ENCODE measurements around the gene NCBP2.

The NCBP2 gene

DNA sequence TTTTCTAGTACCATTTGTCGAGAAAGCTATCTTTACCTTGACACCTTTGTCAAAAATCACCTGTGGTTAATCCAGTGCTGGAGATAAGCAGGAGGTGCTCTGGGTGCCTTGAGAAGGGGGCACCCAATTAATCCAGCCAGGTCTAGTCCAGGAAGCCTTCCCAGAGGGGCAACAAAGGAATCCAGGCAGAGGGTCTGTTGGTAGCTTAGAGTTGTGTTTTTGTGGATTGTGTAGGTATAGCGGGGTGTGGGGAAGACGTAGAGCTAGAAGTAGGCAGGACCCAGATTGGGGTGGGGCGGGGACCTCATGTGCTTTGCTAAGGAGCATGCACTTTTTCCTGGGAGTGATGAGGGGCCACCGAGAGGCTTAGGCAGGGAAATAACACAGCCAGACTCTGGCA lies 32.3 kb upstream of the NCBP2 start:
- H3K4me3 ChIP-seq (ENCODE audit: low read depth in 1 of 2, low read length in 2 of 2) = no peak overlapping the region
- no peak for TF ChIP-seq EZH2 (IDR thresholded peaks at IDR 0.05; ENCODE audit: borderline replicate concordance, low read depth, low read length, severe bottlenecking)
- TF ChIP-seq, protein P1, sequence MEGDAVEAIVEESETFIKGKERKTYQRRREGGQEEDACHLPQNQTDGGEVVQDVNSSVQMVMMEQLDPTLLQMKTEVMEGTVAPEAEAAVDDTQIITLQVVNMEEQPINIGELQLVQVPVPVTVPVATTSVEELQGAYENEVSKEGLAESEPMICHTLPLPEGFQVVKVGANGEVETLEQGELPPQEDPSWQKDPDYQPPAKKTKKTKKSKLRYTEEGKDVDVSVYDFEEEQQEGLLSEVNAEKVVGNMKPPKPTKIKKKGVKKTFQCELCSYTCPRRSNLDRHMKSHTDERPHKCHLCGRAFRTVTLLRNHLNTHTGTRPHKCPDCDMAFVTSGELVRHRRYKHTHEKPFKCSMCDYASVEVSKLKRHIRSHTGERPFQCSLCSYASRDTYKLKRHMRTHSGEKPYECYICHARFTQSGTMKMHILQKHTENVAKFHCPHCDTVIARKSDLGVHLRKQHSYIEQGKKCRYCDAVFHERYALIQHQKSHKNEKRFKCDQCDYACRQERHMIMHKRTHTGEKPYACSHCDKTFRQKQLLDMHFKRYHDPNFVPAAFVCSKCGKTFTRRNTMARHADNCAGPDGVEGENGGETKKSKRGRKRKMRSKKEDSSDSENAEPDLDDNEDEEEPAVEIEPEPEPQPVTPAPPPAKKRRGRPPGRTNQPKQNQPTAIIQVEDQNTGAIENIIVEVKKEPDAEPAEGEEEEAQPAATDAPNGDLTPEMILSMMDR (IDR thresholded peaks at IDR 0.05; ENCODE audit: borderline replicate concordance, extremely low read depth, low read length, poor library complexity, severe bottlenecking) = no peak

DNA sequence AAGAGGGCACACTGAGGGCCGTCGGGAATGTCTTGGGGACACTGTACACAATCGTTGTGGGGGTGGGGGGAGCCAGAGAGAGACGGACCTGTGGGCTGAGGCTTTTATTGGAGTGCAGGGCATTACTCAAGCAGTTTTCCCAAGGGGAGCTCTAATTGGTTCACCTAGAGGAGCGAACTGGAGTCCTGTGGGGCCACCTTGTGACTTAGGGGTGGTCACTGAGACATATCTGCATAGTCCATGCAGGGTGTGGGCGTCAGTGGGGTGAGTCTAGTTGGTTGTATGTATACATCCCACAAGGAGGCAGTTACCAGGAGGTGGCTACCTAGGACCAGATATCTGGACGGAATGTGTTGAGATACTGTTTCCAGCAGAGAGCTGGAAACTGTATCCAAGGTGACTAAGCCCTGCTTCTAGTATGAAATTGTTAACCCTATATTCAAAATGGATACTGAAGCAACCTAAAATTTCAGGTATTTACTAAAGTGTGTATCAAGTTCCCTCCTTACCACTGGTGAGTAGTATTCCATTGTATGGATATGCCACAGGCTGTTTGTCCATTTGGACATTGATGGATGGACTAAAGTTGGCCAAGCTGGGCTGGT lies 28.9 kb upstream of the NCBP2 start:
- no peak overlapping the region for H3K9ac ChIP-seq (ENCODE audit: low read depth, low read length)
- peaks cover 27% of the 10 kb centered on the region for H3K4me1 ChIP-seq (ENCODE audit: insufficient read depth, low read length)
- ATAC-seq (ENCODE audit: insufficient read depth, low read depth) = no peak
- no peaks in the 10 kb centered on the region for H3K9me3 ChIP-seq (ENCODE audit: insufficient read depth, low read length, severe bottlenecking)
- TF ChIP-seq, protein P1 (IDR thresholded peaks at IDR 0.05; ENCODE audit: borderline replicate concordance, extremely low read depth, low read length, poor library complexity, severe bottlenecking) = no peak
- TF ChIP-seq EZH2 (IDR thresholded peaks at IDR 0.05; ENCODE audit: borderline replicate concordance, low read depth, low read length, severe bottlenecking) = no peak
- no peaks in the 10 kb centered on the region; the same call in 1 of the 2 replicates for H3K79me2 ChIP-seq (ENCODE audit: insufficient read depth, low read length)
- no peak for DNase-seq
- no peak overlapping the region for H2AFZ ChIP-seq (ENCODE audit: low read depth, low read length)
- peaks cover 12% of the 10 kb centered on the region; the same call in 1 of the 2 replicates for H3K36me3 ChIP-seq (ENCODE audit: insufficient read depth, low read length)
- H4K20me1 ChIP-seq (ENCODE audit: insufficient read depth, low read length) = peaks cover 5% of the 10 kb centered on the region; the same call in 1 of the 2 replicates
- H3K27me3 ChIP-seq (ENCODE audit: insufficient read depth, low read length, poor library complexity) = no peaks in the 10 kb centered on the region
- H3K27ac ChIP-seq (ENCODE audit: low read length) = no peak overlapping the region
- H3K4me3 ChIP-seq (ENCODE audit: low read depth in 1 of 2, low read length in 2 of 2) = no peak overlapping the region
- no peak overlapping the region for H3K4me2 ChIP-seq (ENCODE audit: insufficient read depth, low read length)

More for the DNA sequence above, 32.3 kb upstream of the NCBP2 start:
- no peaks in the 10 kb centered on the region for H3K9me3 ChIP-seq (ENCODE audit: insufficient read depth, low read length, severe bottlenecking)
- no peak overlapping the region for H2AFZ ChIP-seq (ENCODE audit: low read depth, low read length)
- ATAC-seq (ENCODE audit: insufficient read depth, low read depth) = no peak
- H3K79me2 ChIP-seq (ENCODE audit: insufficient read depth, low read length) = no peaks in the 10 kb centered on the region
- no peaks in the 10 kb centered on the region for H3K27me3 ChIP-seq (ENCODE audit: insufficient read depth, low read length, poor library complexity)
- H4K20me1 ChIP-seq (ENCODE audit: insufficient read depth, low read length) = no peaks in the 10 kb centered on the region
- H3K4me1 ChIP-seq (ENCODE audit: insufficient read depth, low read length) = peaks cover 11% of the 10 kb centered on the region
- H3K36me3 ChIP-seq (ENCODE audit: insufficient read depth, low read length) = no peaks in the 10 kb centered on the region
- no peak overlapping the region for H3K27ac ChIP-seq (ENCODE audit: low read length)
- H3K4me2 ChIP-seq (ENCODE audit: insufficient read depth, low read length) = no peak overlapping the region
- no peak for DNase-seq
- H3K9ac ChIP-seq (ENCODE audit: low read depth, low read length) = no peak overlapping the region

DNA sequence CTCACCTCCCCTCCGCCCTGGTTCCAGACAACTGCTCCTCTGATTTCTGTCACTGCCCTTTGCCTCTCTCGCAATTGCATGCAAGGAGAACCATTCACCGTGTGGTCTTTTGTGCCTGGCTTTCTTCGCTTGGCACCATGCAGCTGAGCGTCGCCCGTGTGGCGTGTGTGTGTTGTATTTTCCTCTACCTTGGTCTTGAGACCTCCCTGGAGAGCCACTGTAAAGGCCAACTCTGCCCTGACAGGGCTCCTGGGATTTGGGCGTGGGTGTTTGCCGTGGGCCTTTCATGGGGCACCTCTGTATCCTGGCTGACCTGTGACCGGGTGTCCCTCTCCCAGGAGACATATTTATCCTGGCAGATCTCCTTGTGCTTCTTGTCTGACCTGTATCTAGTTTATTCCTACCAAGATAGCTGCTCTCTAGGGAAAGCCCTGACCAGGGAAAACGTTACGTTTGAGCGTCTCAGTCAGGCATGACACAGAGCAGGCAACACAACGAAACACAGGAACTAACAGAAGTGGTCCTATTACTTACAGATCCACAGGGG lies 28.3 kb upstream of the NCBP2 start:
- no peak for ATAC-seq (ENCODE audit: insufficient read depth, low read depth)
- Histone ChIP-seq H2AFZ (ENCODE audit: low read depth, low read length) (peak overlapping the region; percentile 90; the same call in 1 of the 2 replicates), H3K4me2 (ENCODE audit: insufficient read depth, low read length) (peak overlapping the region; percentile 94; the same call in 1 of the 2 replicates), H3K9me3 (ENCODE audit: insufficient read depth, low read length, severe bottlenecking) (no peaks in the 10 kb centered on the region), H3K79me2 (ENCODE audit: insufficient read depth, low read length) (no peaks in the 10 kb centered on the region; the same call in 1 of the 2 replicates), H3K27me3 (ENCODE audit: insufficient read depth, low read length, poor library complexity) (no peaks in the 10 kb centered on the region), H3K4me1 (ENCODE audit: insufficient read depth, low read length) (peaks cover 27% of the 10 kb centered on the region), H3K4me3 (ENCODE audit: low read depth in 1 of 2, low read length in 2 of 2) (no peak overlapping the region), H3K36me3 (ENCODE audit: insufficient read depth, low read length) (peaks cover 16% of the 10 kb centered on the region; the same call in 1 of the 2 replicates), H4K20me1 (ENCODE audit: insufficient read depth, low read length) (peaks cover 5% of the 10 kb centered on the region; the same call in 1 of the 2 replicates), H3K27ac (ENCODE audit: low read length) (no peak overlapping the region), H3K9ac (ENCODE audit: low read depth, low read length) (peak overlapping the region; percentile 86; the same call in 1 of the 2 replicates)
- TF ChIP-seq, protein P1 (IDR thresholded peaks at IDR 0.05; ENCODE audit: borderline replicate concordance, extremely low read depth, low read length, poor library complexity, severe bottlenecking) = peak; percentile 2
- no peak for TF ChIP-seq EZH2 (IDR thresholded peaks at IDR 0.05; ENCODE audit: borderline replicate concordance, low read depth, low read length, severe bottlenecking)
- no peak for DNase-seq
